GM12892 (cell line): ENCODE measurements around the gene PSEN1.

Source experiments
- POLR2A ChIP-seq: IDR thresholded peaks from 2 replicates; pipeline ENCODE4 v1.6.1; 2011; ENCODE audit warnings: low read depth, low read length, control low read depth
- TAF1 ChIP-seq: IDR thresholded peaks from 2 replicates; pipeline ENCODE4 v1.6.1; 2011; ENCODE audit warnings: low read depth, mild to moderate bottlenecking, control low read depth, low read length, borderline replicate concordance

- no peak for TF ChIP-seq POLR2A
- no peak for TF ChIP-seq TAF1
Observed at GRCh38 chr14:73236157-73236556, 99.8 kb downstream of the PSEN1 start.
